Bronchial epithelial cell (primary cell): ENCODE measurements around the gene VIPR1. TPM values are rescaled to one million over a fixed set of nuclear protein-coding genes. Genes with fewer than 3 reads are reported as not detected.
A peak's percentile ranks its signal among the peaks of the same experiment; 100 is the strongest.

Experiments
- DNase-seq: peaks from one replicate; pipeline ENCODE4 v3.0.0-alpha.2; 2010; ENCODE audit warnings: low read depth
- FAIRE-seq: peaks from 2 replicates; lab custom pipeline; 2011; peaks lifted over from hg19 to GRCh38; lab: Jason Lieb, UNC
- H3K27me3 ChIP-seq: 2 replicates; pipeline ENCODE4 v1.5.1; 2011; ENCODE audit warnings: low read length; ENCODE audit not compliant: control insufficient read depth, insufficient read depth
- H3K36me3 ChIP-seq: 2 replicates; pipeline ENCODE4 v1.5.1; 2011; ENCODE audit warnings: low read length; ENCODE audit not compliant: control insufficient read depth, insufficient read depth
- H3K4me3 ChIP-seq: 2 replicates; pipeline ENCODE4 v1.5.1; 2011; ENCODE audit warnings: mild to moderate bottlenecking, low read depth, low read length, control low read depth
- CTCF ChIP-seq: IDR thresholded peaks from 2 replicates; pipeline ENCODE4 v1.5.1; 2011; ENCODE audit warnings: mild to moderate bottlenecking, moderate library complexity, low read length, control low read depth, inconsistent platforms; ENCODE audit not compliant: insufficient read depth, severe bottlenecking
- total RNA-seq: library from RNA; depleted of rRNA; stranded (reverse); fragments of >200 nt; gene quantifications from 2 replicates; pipeline ENCODE4 v1.2.1, GENCODE V29; 2014

VIPR1 gene
- total RNA-seq, 1 donor from 2014 or later = 5.8 TPM

GRCh38 chr3:42513521-42513920 is 11.1 kb downstream of the VIPR1 start:
- no peak for TF ChIP-seq CTCF
- Histone ChIP-seq H3K36me3 (no peaks in the 10 kb centered on the region), H3K4me3 (no peak overlapping the region), H3K27me3 (no peaks in the 10 kb centered on the region)
- DNase-seq = no peak
- no peak for FAIRE-seq

GRCh38 chr3:42514876-42515275 is 12.4 kb downstream of the VIPR1 start:
- Histone ChIP-seq H3K36me3 (no peaks in the 10 kb centered on the region), H3K27me3 (no peaks in the 10 kb centered on the region), H3K4me3 (no peak overlapping the region)
- DNase-seq (no peak), FAIRE-seq (no peak)
- TF ChIP-seq CTCF = no peak

- peak; percentile 100 for FAIRE-seq
- no peaks in the 10 kb centered on the region for H3K27me3 ChIP-seq
- DNase-seq = peak; percentile 99
- no peak overlapping the region for H3K4me3 ChIP-seq
- no peaks in the 10 kb centered on the region for H3K36me3 ChIP-seq
- TF ChIP-seq CTCF = no peak
Observed at GRCh38 chr3:42515391-42515916, 13.0 kb downstream of the VIPR1 start.

GRCh38 chr3:42515976-42516375 is 13.5 kb downstream of the VIPR1 start:
- no peaks in the 10 kb centered on the region for H3K27me3 ChIP-seq
- FAIRE-seq (no peak), DNase-seq (no peak)
- H3K4me3 ChIP-seq = no peak overlapping the region
- H3K36me3 ChIP-seq = no peaks in the 10 kb centered on the region
- peak; percentile 15 for TF ChIP-seq CTCF

GRCh38 chr3:42516443-42516842 is 14.0 kb downstream of the VIPR1 start:
- DNase-seq (peak; percentile 12), FAIRE-seq (no peak)
- H3K27me3 ChIP-seq = no peaks in the 10 kb centered on the region
- no peaks in the 10 kb centered on the region for H3K36me3 ChIP-seq
- TF ChIP-seq CTCF = no peak
- H3K4me3 ChIP-seq = no peak overlapping the region

- FAIRE-seq = no peak
- no peak for TF ChIP-seq CTCF
- Histone ChIP-seq H3K27me3 (no peaks in the 10 kb centered on the region), H3K4me3 (no peak overlapping the region), H3K36me3 (no peaks in the 10 kb centered on the region)
- DNase-seq = no peak
Observed at GRCh38 chr3:42517117-42517516, 14.7 kb downstream of the VIPR1 start.
